PC-3 (cell line): Measurements from ENCODE around the gene RSKR. TPM values are rescaled to one million over a fixed set of nuclear protein-coding genes. Genes with fewer than 3 reads are reported as not detected.

ENCODE experiments used
- ATAC-seq: fragments of 200-7000 bp; cut with Tn5 transposase; 2 replicates; pipeline ENCODE4 v1.9.1; 2020; ENCODE audit warnings: mild to moderate bottlenecking, moderate library complexity
- BruUV-seq: library from RNA; stranded (reverse); fragments of 400-500 nt; replicated peaks from 2 replicates; lab custom pipeline; 2021; lab: Mats Ljungman, UMichigan
- CTCF ChIA-PET: fragments of 300-600 bp; sonication (Branson Sonifier 250); formaldehyde crosslinking; loops from one replicate; lab custom pipeline; 2022; ENCODE audit warnings: antibody characterized with exemption; lab: Charles Lee
- POLR2A ChIA-PET: fragments of 300-600 bp; sonication (Branson Sonifier 250); formaldehyde crosslinking; loops from one replicate; lab custom pipeline; 2022; ENCODE audit warnings: antibody characterized with exemption; ENCODE audit not compliant: unreplicated experiment; lab: Charles Lee
- DNase-seq: peaks from one replicate; pipeline ENCODE4 v3.0.0-alpha.2; 2015
- H2AFZ ChIP-seq: fragments of 300-600 bp; sonication (generic); 2 replicates; pipeline ENCODE4 v1.6.0; 2016; ENCODE audit warnings: antibody characterized with exemption, low read length
- H3F3A ChIP-seq: fragments of 300-600 bp; sonication (generic); one replicate; pipeline ENCODE4 v1.6.0; 2017; ENCODE audit warnings: antibody characterized with exemption, low read length, control low read depth, mild to moderate bottlenecking; ENCODE audit not compliant: unreplicated experiment
- H3K27ac ChIP-seq: fragments of 300-600 bp; sonication (generic); 2 replicates; pipeline ENCODE4 v1.5.1; 2016; ENCODE audit warnings: mild to moderate bottlenecking, low read length
- H3K27me3 ChIP-seq: fragments of 300-600 bp; sonication (generic); 2 replicates; pipeline ENCODE4 v1.6.1; 2016; ENCODE audit warnings: low read length, mixed read lengths
- H3K36me3 ChIP-seq: fragments of 300-600 bp; sonication (generic); 2 replicates; pipeline ENCODE4 v1.6.1; 2016; ENCODE audit warnings: low read depth, mixed run types, low read length, mixed read lengths
- H3K4me1 ChIP-seq: fragments of 300-600 bp; sonication (generic); 2 replicates; pipeline ENCODE4 v1.5.1; 2016; ENCODE audit warnings: low read length; ENCODE audit not compliant: insufficient read depth
- H3K4me2 ChIP-seq: fragments of 300-600 bp; sonication (generic); 2 replicates; pipeline ENCODE4 v1.6.0; 2016; ENCODE audit warnings: low read length
- H3K4me3 ChIP-seq: fragments of 300-600 bp; sonication (generic); 2 replicates; pipeline ENCODE4 v1.5.1; 2016; ENCODE audit warnings: mild to moderate bottlenecking, low read length, mixed read lengths
- H3K79me2 ChIP-seq: fragments of 300-600 bp; sonication (generic); 2 replicates; pipeline ENCODE4 v1.6.1; 2017; ENCODE audit warnings: low read length, mixed read lengths
- H3K9ac ChIP-seq: fragments of 300-600 bp; sonication (generic); 2 replicates; pipeline ENCODE4 v1.6.0; 2016; ENCODE audit warnings: mild to moderate bottlenecking, low read length
- H3K9me2 ChIP-seq: fragments of 300-600 bp; sonication (generic); replicated peaks from 2 replicates; pipeline ENCODE4 v1.6.1; 2016; ENCODE audit warnings: mixed run types, low read length, mixed read lengths
- H3K9me3 ChIP-seq: fragments of 300-600 bp; sonication (generic); 2 replicates; pipeline ENCODE4 v1.6.1; 2016; ENCODE audit warnings: low read length, mixed read lengths
- H4K20me1 ChIP-seq: fragments of 300-600 bp; sonication (generic); 2 replicates; pipeline ENCODE4 v1.6.1; 2016; ENCODE audit warnings: low read length, mixed read lengths
- EZH2 ChIP-seq: fragments of 300-600 bp; sonication (generic); IDR thresholded peaks from one replicate; pipeline ENCODE4 v1.6.1; 2017; ENCODE audit warnings: antibody characterized with exemption, mild to moderate bottlenecking, low read length; ENCODE audit not compliant: unreplicated experiment
- EZH2phosphoT487 ChIP-seq: fragments of 300-600 bp; sonication (generic); IDR thresholded peaks from 2 replicates; pipeline ENCODE4 v1.6.1; 2018; ENCODE audit warnings: mild to moderate bottlenecking, antibody characterized with exemption, low read length, borderline replicate concordance
- intact Hi-C: fragments of 100-400 bp; cut with micrococcal nuclease; formaldehyde crosslinking; loops from 2 replicates; pipeline ENCODE4 v1.9.0; 2023
- total RNA-seq: library from RNA; depleted of rRNA; stranded (reverse); fragments of >200 nt; gene quantifications from 2 replicates; pipeline ENCODE4 v1.2.3, GENCODE V29; 2014
- TF ChIP-seq, protein P1 (sequence below): fragments of 300-600 bp; sonication (generic); conservative IDR thresholded peaks from 2 replicates; pipeline ENCODE4 v1.5.1; 2017; ENCODE audit warnings: antibody characterized with exemption, low read depth, mild to moderate bottlenecking, low read length

Gene RSKR
- total RNA-seq, 1 experiment from 2014 or later = 7.2 TPM

DNA sequence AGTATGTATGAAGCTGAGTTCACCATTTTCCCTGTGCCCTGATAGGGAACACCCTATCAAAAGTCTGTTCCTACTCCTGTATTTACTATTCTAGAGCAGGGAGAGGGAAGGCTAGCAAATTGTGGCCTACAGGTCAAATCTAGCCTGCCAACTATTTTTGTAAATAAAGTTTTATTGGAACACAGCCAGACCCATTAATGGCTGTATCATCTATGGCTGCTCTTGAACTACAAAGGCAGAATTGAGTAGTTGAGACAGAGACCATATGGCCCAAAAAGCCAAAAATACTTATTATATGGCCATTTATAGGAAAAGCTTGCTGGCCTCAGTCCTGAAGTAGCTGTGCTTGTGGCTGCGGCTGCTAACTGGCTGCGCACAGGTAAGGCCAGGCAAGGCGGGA, 33.0 kb downstream of the RSKR start:
- Histone ChIP-seq H3K9ac (no peak overlapping the region), H3K4me1 (no peaks in the 10 kb centered on the region), H3K27ac (no peak overlapping the region), H3K4me3 (no peak overlapping the region), H4K20me1 (no peaks in the 10 kb centered on the region), H2AFZ (no peak overlapping the region), H3K9me3 (no peaks in the 10 kb centered on the region), H3K9me2 (no peaks in the 10 kb centered on the region), H3F3A (no peaks in the 10 kb centered on the region), H3K4me2 (no peak overlapping the region), H3K79me2 (no peaks in the 10 kb centered on the region), H3K36me3 (peaks cover 37% of the 10 kb centered on the region), H3K27me3 (no peaks in the 10 kb centered on the region)
- ATAC-seq (no peak), DNase-seq (no peak)
- intact Hi-C loops = no loop called here
- TF ChIP-seq EZH2phosphoT487 (no peak), EZH2 (no peak)
- TF ChIP-seq, protein P1, sequence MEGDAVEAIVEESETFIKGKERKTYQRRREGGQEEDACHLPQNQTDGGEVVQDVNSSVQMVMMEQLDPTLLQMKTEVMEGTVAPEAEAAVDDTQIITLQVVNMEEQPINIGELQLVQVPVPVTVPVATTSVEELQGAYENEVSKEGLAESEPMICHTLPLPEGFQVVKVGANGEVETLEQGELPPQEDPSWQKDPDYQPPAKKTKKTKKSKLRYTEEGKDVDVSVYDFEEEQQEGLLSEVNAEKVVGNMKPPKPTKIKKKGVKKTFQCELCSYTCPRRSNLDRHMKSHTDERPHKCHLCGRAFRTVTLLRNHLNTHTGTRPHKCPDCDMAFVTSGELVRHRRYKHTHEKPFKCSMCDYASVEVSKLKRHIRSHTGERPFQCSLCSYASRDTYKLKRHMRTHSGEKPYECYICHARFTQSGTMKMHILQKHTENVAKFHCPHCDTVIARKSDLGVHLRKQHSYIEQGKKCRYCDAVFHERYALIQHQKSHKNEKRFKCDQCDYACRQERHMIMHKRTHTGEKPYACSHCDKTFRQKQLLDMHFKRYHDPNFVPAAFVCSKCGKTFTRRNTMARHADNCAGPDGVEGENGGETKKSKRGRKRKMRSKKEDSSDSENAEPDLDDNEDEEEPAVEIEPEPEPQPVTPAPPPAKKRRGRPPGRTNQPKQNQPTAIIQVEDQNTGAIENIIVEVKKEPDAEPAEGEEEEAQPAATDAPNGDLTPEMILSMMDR = no peak
- ChIA-PET CTCF (no interaction called here), POLR2A (no interaction called here)
- no TSS peak for BruUV-seq

DNA sequence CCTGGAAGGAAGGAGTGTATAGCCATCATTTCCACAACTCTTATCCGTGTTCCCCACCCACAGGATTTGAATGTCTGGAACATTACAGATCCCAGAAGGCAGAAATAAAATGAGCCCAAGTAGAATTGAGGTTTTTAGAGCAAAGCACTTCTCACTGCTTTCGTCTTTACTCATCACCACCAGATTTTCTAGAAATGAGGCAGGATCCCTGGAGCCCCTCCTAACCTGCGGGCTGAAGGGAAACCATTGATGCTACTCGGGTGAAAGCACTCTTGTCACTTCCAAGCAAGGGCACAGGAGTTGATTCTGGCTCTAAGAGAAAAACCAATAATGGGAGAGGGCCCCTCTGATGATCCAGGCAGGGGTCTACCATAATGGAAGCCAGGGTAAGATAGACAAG, 34.5 kb downstream of the RSKR start:
- no peak for DNase-seq
- peaks cover 25% of the 10 kb centered on the region; the same call in 1 of the 2 replicates for H3K36me3 ChIP-seq
- no peaks in the 10 kb centered on the region for H3K9me3 ChIP-seq
- H3K79me2 ChIP-seq = no peaks in the 10 kb centered on the region
- H3K4me2 ChIP-seq = no peak overlapping the region
- CTCF ChIA-PET = no interaction called here
- H3K27ac ChIP-seq = no peak overlapping the region
- no peaks in the 10 kb centered on the region for H4K20me1 ChIP-seq
- no peak overlapping the region for H3K9ac ChIP-seq
- no peak for TF ChIP-seq EZH2
- TF ChIP-seq, protein P1 = no peak
- TF ChIP-seq EZH2phosphoT487 = no peak
- no peak overlapping the region for H3K4me3 ChIP-seq
- H3K27me3 ChIP-seq = no peaks in the 10 kb centered on the region
- POLR2A ChIA-PET = no interaction called here
- no TSS peak for BruUV-seq
- intact Hi-C loops = no loop called here
- no peak overlapping the region for H2AFZ ChIP-seq
- H3K9me2 ChIP-seq = no peaks in the 10 kb centered on the region
- no peak for ATAC-seq
- no peaks in the 10 kb centered on the region for H3F3A ChIP-seq
- H3K4me1 ChIP-seq = no peaks in the 10 kb centered on the region

GRCh38 chr17:28578246-28579195, 35.5 kb downstream of the RSKR start:
- Histone ChIP-seq H3K4me1 (no peaks in the 10 kb centered on the region), H4K20me1 (no peaks in the 10 kb centered on the region), H3K9me2 (no peaks in the 10 kb centered on the region), H3K4me2 (no peak overlapping the region), H3K9me3 (no peaks in the 10 kb centered on the region), H3K36me3 (peaks cover 19% of the 10 kb centered on the region; the same call in 1 of the 2 replicates), H3K4me3 (no peak overlapping the region), H3K79me2 (no peaks in the 10 kb centered on the region), H3F3A (no peaks in the 10 kb centered on the region), H3K27ac (no peak overlapping the region), H3K27me3 (no peaks in the 10 kb centered on the region), H2AFZ (no peak overlapping the region), H3K9ac (no peak overlapping the region)
- no TSS peak for BruUV-seq
- ChIA-PET POLR2A (no interaction called here), CTCF (no interaction called here)
- DNase-seq (no peak), ATAC-seq (no peak)
- TF ChIP-seq, protein P1 = no peak
- TF ChIP-seq EZH2phosphoT487 (no peak), EZH2 (no peak)
- intact Hi-C loops = no loop called here
